ENCODE measurements around the gene PKN2. TPM values are rescaled to one million over a fixed set of nuclear protein-coding genes. Genes with fewer than 3 reads are reported as not detected.

PKN2 gene
- total and polyA plus RNA-seq, 9 of the 15 experiments (the other 6 are each of a cell fraction or from before 2014, with no cell fraction given), result 4.5 to 25.3 (median 19.2) TPM

GRCh38 chr1:88791192-88791591, 107.1 kb downstream of the PKN2 start:
- no peaks in the 10 kb centered on the region; the same call in 1 of the 2 replicates for H4K20me1 ChIP-seq (replicated peaks; ENCODE audit: control insufficient read depth, insufficient read depth, low read length)
- no peak for FAIRE-seq
- intact Hi-C loops (cut with micrococcal nuclease) (no loop called here), in situ Hi-C loops (cut with MboI) (no loop called here)
- H3K4me3 ChIP-seq, result no peak overlapping the region
- no peaks in the 10 kb centered on the region for H3K4me1 ChIP-seq (replicated peaks in 1 of 2; ENCODE audit: control insufficient read depth in 2 of 2, insufficient read depth in 2 of 2, low read length in 2 of 2)
- H3K27me3 ChIP-seq (ENCODE audit: control insufficient read depth in 2 of 2, insufficient read depth in 2 of 2, low read length in 2 of 2), result no peaks in the 10 kb centered on the region
- ChIA-PET POLR2A (no interaction called here), CTCF (ENCODE audit: low intra/inter-chr PET ratio) (no interaction called here)
- DNase-seq (ENCODE audit: extremely low read depth in 1 of 4, low spot score in 3 of 4), result no peak
- H3K4me2 ChIP-seq (ENCODE audit: insufficient read depth, low read length), result no peak overlapping the region
- BruUV-seq (replicated peaks), result no TSS peak
- no peaks in the 10 kb centered on the region; the same call in 1 of the 2 replicates for H3K9me3 ChIP-seq (replicated peaks; ENCODE audit: control insufficient read depth, insufficient read depth, low read depth, low read length)
- no peak overlapping the region for H3K27ac ChIP-seq (ENCODE audit: extremely low read depth, low read depth, low read length)
- no peak overlapping the region for H3K9ac ChIP-seq (ENCODE audit: insufficient read depth in 1 of 2, low read depth in 2 of 2, low read length in 2 of 2)
- H3K36me3 ChIP-seq (ENCODE audit: control insufficient read depth, insufficient read depth, low read length), result peaks cover 67% of the 10 kb centered on the region
- ATAC-seq, result no peak
- H2AFZ ChIP-seq (ENCODE audit: low read depth, low read length), result no peak overlapping the region
- TF ChIP-seq ETV5 (CRISPR knock-in tag; IDR thresholded peaks at IDR 0.05; ENCODE audit: low read depth), result no peak
- no peak for TF ChIP-seq EP400 (IDR thresholded peaks at IDR 0.05)
- no peak for TF ChIP-seq ZNF143 (CRISPR knock-in tag; IDR thresholded peaks at IDR 0.05)
- no peak for TF ChIP-seq THAP12 (CRISPR knock-in tag; IDR thresholded peaks at IDR 0.05)
- no peak for TF ChIP-seq ZBTB12 (CRISPR knock-in tag; IDR thresholded peaks at IDR 0.05)
- TF ChIP-seq HMBOX1 (IDR thresholded peaks at IDR 0.05), result no peak
- TF ChIP-seq MYBL2 (IDR thresholded peaks at IDR 0.05; ENCODE audit: low read depth), result no peak
- no peak for TF ChIP-seq MYBL2 (CRISPR knock-in tag; IDR thresholded peaks at IDR 0.05; ENCODE audit: borderline replicate concordance)
- no peaks in the 10 kb centered on the region for H3K9me1 ChIP-seq (ENCODE audit: control insufficient read depth, insufficient read depth, low read length)
- WGBS (ENCODE audit: insufficient coverage, low coverage, missing lambda C conversion rate), result 86% methylated on average over 4 of the region's 4 CpGs
- H3K79me2 ChIP-seq (ENCODE audit: control insufficient read depth, insufficient read depth, low read length), result no peaks in the 10 kb centered on the region

Data from K562 (cell line).